Common myeloid progenitor, CD34-positive (primary cell): ENCODE data around the gene TUBB.
"Not testable (repeated sequence)": the region's sequence is repeated elsewhere in the genome, so short reads cannot be mapped to it uniquely, and the experiment has no call there.

Experiments used
- CTCF ChIA-PET: fragments of 350-600 bp; sonication (Branson Sonifier 250); formaldehyde crosslinking; loops from one replicate; lab custom pipeline; 2021; ENCODE audit warnings: antibody characterized with exemption; lab: Charles Lee
- POLR2A ChIA-PET: fragments of 350-600 bp; sonication (Branson Sonifier 250); formaldehyde crosslinking; loops from one replicate; lab custom pipeline; 2021; ENCODE audit warnings: antibody characterized with exemption; lab: Charles Lee
- DNase-seq, 3 donors: peaks; one replicate each; pipeline versions ENCODE4 v3.0.0 to v3.0.0-alpha.2; 2013
- H3K27ac ChIP-seq, 2 experiments: 1 replicate in 1 of 2; 2 replicates in 1 of 2; pipeline ENCODE4 v1.7.0; 2013; ENCODE audit warnings: inconsistent platforms in 2 of 2, low read length in 2 of 2, mild to moderate bottlenecking in 2 of 2, low read depth in 1 of 2, moderate library complexity in 1 of 2; ENCODE audit not compliant: severe bottlenecking in 2 of 2, insufficient read depth in 1 of 2, poor library complexity in 1 of 2
- H3K27me3 ChIP-seq, 5 experiments: replicated peaks in 2 of 5; 1 replicate in 3 of 5; 2 replicates in 2 of 5; pipeline versions ENCODE4 v1.6.1 to v1.7.0; 2013; ENCODE audit warnings: low read length in 4 of 5, mild to moderate bottlenecking in 2 of 5, moderate library complexity in 2 of 5, inconsistent platforms in 1 of 5; ENCODE audit not compliant: insufficient read depth in 5 of 5, control insufficient read depth in 4 of 5
- H3K36me3 ChIP-seq, 4 experiments: 1 replicate in 2 of 4; 2 replicates in 2 of 4; pipeline versions ENCODE4 v1.6.1 to v1.7.0; 2013; ENCODE audit warnings: low read length in 3 of 4, control low read depth in 1 of 4, mild to moderate bottlenecking in 1 of 4; ENCODE audit not compliant: control insufficient read depth in 4 of 4, insufficient read depth in 4 of 4
- H3K4me1 ChIP-seq, 4 experiments: 1 replicate in 3 of 4; 2 replicates in 1 of 4; pipeline versions ENCODE4 v1.6.1 to v1.7.1; 2013; ENCODE audit warnings: low read length in 3 of 4, mild to moderate bottlenecking in 3 of 4, control low read depth in 1 of 4, inconsistent platforms in 1 of 4, moderate library complexity in 1 of 4; ENCODE audit not compliant: control insufficient read depth in 4 of 4, insufficient read depth in 4 of 4; ENCODE audit errors: control extremely low read depth in 1 of 4
- H3K4me3 ChIP-seq, 7 experiments: 1 replicate in 4 of 7; 2 replicates in 3 of 7; pipeline versions ENCODE4 v1.5.1 to v1.7.0; 2013; ENCODE audit warnings: mild to moderate bottlenecking in 7 of 7, low read length in 6 of 7, moderate library complexity in 6 of 7, inconsistent platforms in 2 of 7, low read depth in 2 of 7, control low read depth in 1 of 7; ENCODE audit not compliant: insufficient read depth in 4 of 7, control insufficient read depth in 1 of 7; ENCODE audit errors: extremely low read depth in 1 of 7
- H3K9me3 ChIP-seq, 5 experiments: 1 replicate in 4 of 5; 2 replicates in 1 of 5; pipeline versions ENCODE4 v1.6.1 to v1.7.1; 2013; ENCODE audit warnings: low read length in 4 of 5, mild to moderate bottlenecking in 2 of 5, inconsistent platforms in 1 of 5, low read depth in 1 of 5, moderate library complexity in 1 of 5; ENCODE audit not compliant: control insufficient read depth in 4 of 5, insufficient read depth in 2 of 5; ENCODE audit errors: control extremely low read depth in 1 of 5
- WGBS: methylation state at CpG from one replicate; pipeline ENCODE4 v1.1.5; 2013; ENCODE audit not compliant: insufficient coverage; 5-methylcytosine and 5-hydroxymethylcytosine counted together

Gene TUBB

DNA sequence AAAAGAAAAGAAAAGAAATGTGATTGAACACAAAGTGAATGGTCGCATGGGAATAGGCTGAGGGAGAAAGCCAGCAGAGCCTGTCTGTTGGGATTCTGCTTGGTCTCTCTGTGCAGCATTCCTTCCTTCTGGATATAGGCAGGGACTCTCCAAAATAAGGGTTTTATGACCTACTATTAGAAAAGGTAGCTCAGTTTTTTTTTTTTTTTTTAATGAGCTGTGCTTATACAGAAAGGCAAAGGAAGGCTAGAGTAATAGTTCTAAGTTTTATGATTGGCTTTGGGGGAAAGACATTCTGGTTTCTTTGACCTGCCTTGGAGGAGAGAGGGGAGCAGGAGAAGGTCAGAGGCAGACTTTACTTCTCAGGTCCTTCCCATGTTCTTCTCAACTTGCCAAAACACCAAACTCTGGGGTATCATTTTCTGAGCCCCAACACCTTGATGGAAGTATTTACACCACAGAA, 43.0 kb downstream of the TUBB start:
- Histone ChIP-seq H3K36me3 (no peaks in the 10 kb centered on the region), H3K27me3 (peaks cover 0 to 46% (median 4%) of the 10 kb centered on the region in 5 experiments), H3K9me3 (no peaks in the 10 kb centered on the region), H3K4me1 (peaks cover 0 to 29% (median 7%) of the 10 kb centered on the region in 4 experiments), H3K27ac (no peak overlapping the region), H3K4me3 (no peak overlapping the region)
- POLR2A ChIA-PET: no interaction called here
- no peak for DNase-seq
- CTCF ChIA-PET: interaction anchor here (1.6 kb wide), 1 partner anchor 26 kb away, joined by 6 read pairs; no protein-coding TSS in a partner anchor
- 100% methylated on average over 1 of the region's 1 CpG for WGBS

DNA sequence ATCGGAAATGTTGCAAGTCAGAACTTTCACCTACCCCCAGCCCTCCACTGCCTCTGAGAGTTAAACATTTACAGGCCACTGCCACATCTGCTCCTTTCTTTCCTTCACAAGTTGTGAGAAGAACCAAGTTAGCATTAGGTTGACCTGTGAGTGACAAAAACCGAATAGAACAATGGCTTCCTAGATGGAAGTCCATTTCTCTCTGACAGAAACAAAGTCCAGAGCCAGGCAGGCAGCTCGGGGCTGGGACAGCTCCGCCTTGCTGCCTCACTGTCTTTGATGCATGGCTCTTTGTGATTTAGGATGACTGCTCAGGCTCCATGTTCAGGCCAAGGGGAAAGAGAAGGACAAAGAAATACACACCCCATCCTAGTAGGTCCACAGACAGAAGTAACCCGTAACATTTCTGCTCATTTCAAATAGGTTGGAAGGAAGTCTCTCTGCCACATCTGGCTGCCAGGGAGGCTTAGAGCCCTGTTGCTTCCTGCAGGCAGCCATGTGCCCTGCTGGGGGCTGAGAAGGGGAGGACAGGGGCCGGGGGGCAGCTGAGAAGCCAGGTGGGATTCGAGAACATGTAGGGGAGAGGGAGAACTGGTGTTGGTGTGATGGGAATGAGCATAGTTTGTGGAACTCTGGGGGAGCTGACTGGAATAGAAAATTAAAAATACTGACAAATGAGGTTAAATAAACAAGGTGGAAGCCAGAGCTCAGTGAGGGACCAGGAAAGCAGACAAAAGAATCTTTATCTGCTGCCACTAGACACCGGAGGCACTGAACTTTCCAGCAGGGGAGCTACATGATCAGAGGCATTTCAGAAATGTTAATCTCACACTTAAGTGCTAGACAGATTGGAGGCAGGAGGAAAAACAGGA, 43.7 kb downstream of the TUBB start:
- H3K9me3 ChIP-seq: no peaks in the 10 kb centered on the region
- no peak overlapping the region for H3K4me3 ChIP-seq
- no peak overlapping the region for H3K27ac ChIP-seq
- peaks cover 0 to 34% (median 11%) of the 10 kb centered on the region in 4 experiments for H3K4me1 ChIP-seq
- ChIA-PET POLR2A (no interaction called here), CTCF (interaction anchor here (0.9 to 1.6 kb wide), 2 partner anchors 25 to 55 kb away, joined by 3 to 6 read pairs; no protein-coding TSS in a partner anchor)
- H3K36me3 ChIP-seq: no peaks in the 10 kb centered on the region
- peaks cover 0 to 52% (median 4%) of the 10 kb centered on the region in 5 experiments for H3K27me3 ChIP-seq
- 31% methylated on average over 5 of the region's 8 CpGs for WGBS
- DNase-seq: peak in 1 of 3 donors; percentile 45

DNA sequence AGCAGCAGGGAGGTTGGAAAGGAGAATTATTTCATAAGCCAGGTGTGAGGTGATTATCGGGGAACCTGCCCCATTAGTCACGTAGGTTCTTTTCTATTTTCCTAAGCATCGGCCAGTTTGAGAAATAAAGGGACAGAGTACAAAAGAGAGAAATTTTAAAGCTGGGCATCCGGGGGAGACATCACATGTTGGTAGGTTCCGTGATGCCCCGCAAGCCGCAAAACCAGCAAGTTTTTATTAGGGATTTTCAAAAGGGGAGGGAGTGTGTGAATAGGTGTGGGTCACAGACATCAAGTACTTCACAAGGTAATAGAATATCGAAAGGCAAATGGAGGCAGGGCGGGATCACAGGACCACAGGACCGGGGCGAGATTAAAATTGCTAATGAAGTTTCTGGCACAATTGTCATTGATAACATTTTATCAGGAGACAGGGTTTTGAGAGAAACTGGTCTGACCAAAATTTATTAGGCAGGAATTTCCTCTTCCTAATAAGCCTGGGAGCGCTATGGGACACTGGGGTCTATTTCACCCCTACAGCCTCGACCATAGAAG, 44.4 kb downstream of the TUBB start:
- DNase-seq, H3K9me3 ChIP-seq, H3K4me3 ChIP-seq, H3K36me3 ChIP-seq, POLR2A ChIA-PET, H3K27ac ChIP-seq: not testable (repeated sequence)
- peaks cover 4 to 34% (median 19%) of the 10 kb centered on the region in 4 experiments for H3K4me1 ChIP-seq
- CTCF ChIA-PET: interaction anchor here (0.9 to 1.6 kb wide), 2 partner anchors 24 to 54 kb away, joined by 3 to 6 read pairs; no protein-coding TSS in a partner anchor
- WGBS: 75% methylated on average over 10 of the region's 13 CpGs
- H3K27me3 ChIP-seq: peaks cover 0 to 58% (median 4%) of the 10 kb centered on the region in 5 experiments

DNA sequence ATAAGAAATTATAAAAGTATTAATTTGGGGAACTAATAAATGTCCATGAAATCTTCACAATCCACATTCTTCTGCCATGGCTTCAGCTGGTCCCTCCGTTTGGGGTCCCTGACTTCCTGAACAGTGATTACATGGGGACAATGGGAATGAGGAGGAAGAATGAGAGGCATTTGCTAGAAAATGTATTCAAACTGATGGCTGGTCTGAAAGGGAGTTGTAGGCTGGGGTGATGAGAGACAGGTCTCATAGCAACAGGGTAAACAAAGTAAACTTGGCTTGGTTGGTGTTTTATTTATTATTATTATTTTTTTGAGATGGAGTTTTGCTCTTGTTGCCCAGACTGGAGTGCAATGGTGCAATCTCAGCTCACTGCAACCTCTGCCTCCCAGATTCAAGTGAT, 45.3 kb downstream of the TUBB start:
- H3K27ac ChIP-seq, DNase-seq, H3K36me3 ChIP-seq, H3K9me3 ChIP-seq, CTCF ChIA-PET, H3K4me3 ChIP-seq: not testable (repeated sequence)
- POLR2A ChIA-PET: interaction anchor here (1.0 kb wide), 1 partner anchor 16 kb away, joined by 5 read pairs; no protein-coding TSS in a partner anchor
- H3K27me3 ChIP-seq: peaks cover 0 to 55% (median 4%) of the 10 kb centered on the region in 5 experiments
- peaks cover 7 to 42% (median 24%) of the 10 kb centered on the region in 4 experiments for H3K4me1 ChIP-seq
- no CpG with 5 or more reads among the region's 1 CpG for WGBS

DNA sequence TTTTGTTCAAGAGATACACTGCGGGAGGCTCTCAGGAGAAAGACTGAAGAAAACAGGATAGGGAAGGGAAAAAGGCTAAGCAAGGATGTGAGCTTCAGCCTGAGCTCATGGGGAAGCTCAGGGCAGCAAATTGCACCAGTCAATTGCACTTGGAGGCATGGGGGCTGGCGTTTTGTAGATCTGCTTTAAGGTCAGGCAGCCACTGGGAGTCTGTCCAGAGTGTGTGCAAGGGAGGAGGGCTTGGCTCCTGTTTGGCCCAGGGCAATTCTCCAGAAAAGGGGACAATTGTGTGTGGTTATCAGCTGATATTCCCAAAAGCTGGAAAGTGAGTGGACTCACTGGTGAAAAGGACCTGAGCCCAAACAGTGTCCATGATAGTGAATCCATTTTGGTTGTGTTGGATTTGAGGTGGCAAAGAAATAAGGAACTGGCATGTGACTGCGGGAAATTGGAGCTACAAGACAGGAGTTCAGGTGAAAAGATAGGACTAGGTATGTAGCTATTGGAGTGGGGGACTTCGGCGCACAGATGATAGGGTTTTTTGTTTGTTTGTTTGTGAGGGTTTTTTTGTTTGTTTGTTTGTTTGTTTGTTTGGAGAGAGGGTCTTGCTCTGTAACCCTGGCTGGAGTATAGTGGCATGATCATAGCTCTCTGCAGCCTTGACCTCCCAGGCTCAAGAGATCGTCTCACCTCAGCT, 46.5 kb downstream of the TUBB start:
- ChIA-PET CTCF (interaction anchor here (1.2 to 1.8 kb wide), 4 partner anchors 9 to 55 kb away, joined by 3 to 5 read pairs (median 4); no protein-coding TSS in a partner anchor), POLR2A (interaction anchor here (1.0 kb wide), 1 partner anchor 15 kb away, joined by 5 read pairs; no protein-coding TSS in a partner anchor)
- Histone ChIP-seq H3K4me1 (peaks cover 7 to 46% (median 24%) of the 10 kb centered on the region in 4 experiments), H3K4me3 (no peak overlapping the region), H3K27me3 (peaks cover 0 to 57% (median 6%) of the 10 kb centered on the region in 5 experiments), H3K36me3 (no peaks in the 10 kb centered on the region), H3K9me3 (no peaks in the 10 kb centered on the region), H3K27ac (no peak overlapping the region)
- no peak for DNase-seq
- 97% methylated on average over 4 of the region's 6 CpGs for WGBS

DNA sequence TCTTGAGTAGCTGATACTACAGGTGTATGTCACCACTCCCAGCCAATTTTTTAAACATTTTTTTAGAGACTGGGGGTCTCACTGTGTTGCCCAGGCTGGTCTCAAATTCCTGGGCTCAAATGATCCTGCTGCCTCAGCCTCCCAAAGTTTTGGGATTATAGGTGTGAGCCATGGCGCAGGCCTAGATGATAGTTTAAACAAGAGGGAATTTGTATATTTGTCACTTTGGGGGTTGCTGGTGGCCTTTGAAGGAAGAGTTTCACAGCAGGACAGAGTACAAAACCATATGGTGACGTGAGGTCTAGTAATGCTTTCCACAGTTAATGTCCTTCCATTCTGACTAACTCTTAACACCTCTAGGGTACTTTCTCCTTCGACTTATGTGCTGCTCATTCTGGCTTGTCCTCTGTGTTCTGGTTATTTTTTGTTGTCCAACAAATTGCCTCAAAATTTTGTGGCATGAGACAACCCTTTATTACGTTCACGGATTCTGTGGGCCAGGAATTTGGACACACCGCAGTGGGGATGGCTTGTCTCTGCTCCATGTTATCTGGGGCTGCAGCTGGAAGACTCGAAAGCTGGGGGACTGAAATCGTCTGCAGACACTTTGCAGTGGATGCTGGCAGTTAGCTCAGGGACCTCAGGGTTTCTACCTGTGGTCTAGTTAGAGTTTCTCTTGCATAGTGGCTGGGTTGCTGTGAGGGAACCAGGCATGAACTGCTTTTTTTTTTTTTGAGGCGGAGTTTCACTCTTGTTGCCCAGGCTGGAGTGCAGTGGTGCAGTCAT, 47.2 kb downstream of the TUBB start:
- H3K4me1 ChIP-seq: peaks cover 7 to 46% (median 24%) of the 10 kb centered on the region in 4 experiments
- no peak for DNase-seq
- H3K9me3 ChIP-seq: no peaks in the 10 kb centered on the region
- 97% methylated on average over 7 of the region's 9 CpGs for WGBS
- CTCF ChIA-PET: interaction anchor here (1.2 to 1.8 kb wide), 4 partner anchors 9 to 55 kb away, joined by 3 to 5 read pairs (median 4); no protein-coding TSS in a partner anchor
- POLR2A ChIA-PET: interaction anchor here (0.6 kb wide), 1 partner anchor 302 kb away, joined by 3 read pairs; no protein-coding TSS in a partner anchor
- no peak overlapping the region for H3K27ac ChIP-seq
- no peaks in the 10 kb centered on the region for H3K36me3 ChIP-seq
- peaks cover 0 to 56% (median 6%) of the 10 kb centered on the region in 5 experiments for H3K27me3 ChIP-seq
- H3K4me3 ChIP-seq: no peak overlapping the region
